H1 (cell line): ENCODE data around the gene COX14. TPM values are rescaled to one million over a fixed set of nuclear protein-coding genes. Genes with fewer than 3 reads are reported as not detected.
"Not testable (repeated sequence)": the region's sequence is repeated elsewhere in the genome, so short reads cannot be mapped to it uniquely, and the experiment has no call there.

Experiments
- CTCF ChIA-PET: fragments of 300-600 bp; sonication (Branson Sonifier 250); formaldehyde crosslinking; loops from one replicate; lab custom pipeline; 2021; ENCODE audit not compliant: partially characterized antibody; lab: Charles Lee
- POLR2A ChIA-PET: fragments of 300-600 bp; sonication (Branson Sonifier 250); formaldehyde crosslinking; loops from one replicate; lab custom pipeline; 2021; ENCODE audit warnings: inconsistent platforms; ENCODE audit not compliant: partially characterized antibody; lab: Charles Lee
- DNase-seq, 2 experiments: peaks; one replicate each; pipeline versions ENCODE4 v3.0.0 to v3.0.0-alpha.2; 2010 to 2022; ENCODE audit warnings: low spot score in 2 of 2, low read depth in 1 of 2, mixed read lengths in 1 of 2
- FAIRE-seq: peaks from 2 replicates; lab custom pipeline; 2011; peaks lifted over from hg19 to GRCh38; lab: Jason Lieb, UNC
- H2AFZ ChIP-seq: 2 replicates; pipeline ENCODE4 v1.8.1; 2012; ENCODE audit warnings: low read length, inconsistent platforms
- H2AK5ac ChIP-seq: 2 replicates; pipeline ENCODE4 v1.6.1; 2013; ENCODE audit warnings: low read depth, low read length
- H2BK120ac ChIP-seq: replicated peaks from 2 replicates; pipeline ENCODE3; 2013; ENCODE audit warnings: low read depth, low read length, inconsistent platforms
- H2BK12ac ChIP-seq: 2 replicates; pipeline ENCODE4 v1.6.1; 2013; ENCODE audit warnings: low read depth, low read length
- H2BK15ac ChIP-seq: 2 replicates; pipeline ENCODE4 v1.6.1; 2013; ENCODE audit warnings: low read length
- H2BK20ac ChIP-seq: 2 replicates; pipeline ENCODE4 v1.6.1; 2013; ENCODE audit warnings: low read length
- H2BK5ac ChIP-seq: 2 replicates; pipeline ENCODE4 v1.6.1; 2013; ENCODE audit warnings: low read depth, low read length
- H3K14ac ChIP-seq: 2 replicates; pipeline ENCODE4 v1.6.1; 2013; ENCODE audit warnings: inconsistent platforms; ENCODE audit not compliant: insufficient read length
- H3K18ac ChIP-seq: 2 replicates; pipeline ENCODE4 v1.6.1; 2013; ENCODE audit warnings: low read length; ENCODE audit errors: extremely low read depth
- H3K23ac ChIP-seq: 2 replicates; pipeline ENCODE4 v1.6.1; 2013; ENCODE audit warnings: inconsistent platforms; ENCODE audit not compliant: insufficient read length
- H3K23me2 ChIP-seq: 2 replicates; pipeline ENCODE4 v1.6.1; 2013; ENCODE audit warnings: low read depth, low read length
- H3K27ac ChIP-seq: 2 replicates; pipeline ENCODE4 v1.6.1; 2011; ENCODE audit warnings: low read depth, low read length, inconsistent platforms
- H3K27me3 ChIP-seq, 4 experiments: replicated peaks in 1 of 4; 1 replicate in 1 of 4; 2 replicates in 3 of 4; pipeline versions ENCODE4 v1.6.1 to v1.8.1; 2011 to 2013; ENCODE audit warnings: low read length in 3 of 4, mild to moderate bottlenecking in 3 of 4, inconsistent platforms in 2 of 4, mixed read lengths in 2 of 4, moderate library complexity in 1 of 4; ENCODE audit not compliant: control insufficient read depth in 3 of 4, insufficient read depth in 3 of 4; ENCODE audit errors: extremely low read depth in 1 of 4
- H3K36me3 ChIP-seq, 4 experiments: 2 replicates each; pipeline versions ENCODE4 v1.6.1 to v1.8.1; 2011 to 2013; ENCODE audit warnings: mild to moderate bottlenecking in 4 of 4, low read length in 3 of 4, moderate library complexity in 2 of 4, control low read depth in 1 of 4, inconsistent platforms in 1 of 4; ENCODE audit not compliant: insufficient read depth in 4 of 4, control insufficient read depth in 2 of 4
- H3K4ac ChIP-seq: replicated peaks from 2 replicates; pipeline ENCODE3; 2013; ENCODE audit warnings: low read length, low read depth, mixed read lengths, inconsistent platforms; ENCODE audit not compliant: insufficient read length
- H3K4me1 ChIP-seq, 4 experiments: replicated peaks in 1 of 4; 1 replicate in 1 of 4; 2 replicates in 3 of 4; pipeline versions ENCODE4 v1.6.1 to v1.8.1; 2011 to 2013; ENCODE audit warnings: low read length in 3 of 4, inconsistent platforms in 2 of 4, mixed read lengths in 1 of 4; ENCODE audit not compliant: insufficient read depth in 4 of 4, control insufficient read depth in 3 of 4
- H3K4me2 ChIP-seq, 2 experiments: 2 replicates each; pipeline versions ENCODE4 v1.6.1 to v1.8.1; 2011 to 2013; ENCODE audit warnings: low read depth in 2 of 2, low read length in 2 of 2, control low read depth in 1 of 2, inconsistent platforms in 1 of 2, mild to moderate bottlenecking in 1 of 2; ENCODE audit not compliant: insufficient read depth in 1 of 2
- H3K4me3 ChIP-seq, 4 experiments: fragments of 200-600, 300-600 bp in 1 of 4; sonication (generic), shearing (Covaris generic), sonication (Bioruptor Twin) in 1 of 4; 2 replicates each; pipeline versions ENCODE4 v1.5.1 to v1.8.1; 2011 to 2016; ENCODE audit warnings: low read length in 4 of 4, low read depth in 3 of 4, control low read depth in 2 of 4, inconsistent platforms in 2 of 4, mild to moderate bottlenecking in 2 of 4, mixed read lengths in 1 of 4, moderate library complexity in 1 of 4; ENCODE audit not compliant: insufficient read depth in 2 of 4; ENCODE audit errors: extremely low read depth in 1 of 4
- H3K56ac ChIP-seq: replicated peaks from 2 replicates; pipeline ENCODE3; 2013; ENCODE audit warnings: low read depth, mild to moderate bottlenecking, mixed read lengths, low read length, inconsistent platforms; ENCODE audit not compliant: insufficient read length
- H3K79me1 ChIP-seq: 2 replicates; pipeline ENCODE4 v1.6.1; 2013; ENCODE audit warnings: low read depth, low read length, control low read depth
- H3K79me2 ChIP-seq, 2 experiments: 2 replicates each; pipeline versions ENCODE4 v1.6.1 to v1.8.1; 2012 to 2013; ENCODE audit warnings: low read length in 2 of 2, mild to moderate bottlenecking in 2 of 2, inconsistent platforms in 1 of 2; ENCODE audit not compliant: insufficient read depth in 2 of 2, control insufficient read depth in 1 of 2
- H3K9ac ChIP-seq, 4 experiments: replicated peaks in 1 of 4; 1 replicate in 1 of 4; 2 replicates in 3 of 4; pipeline versions ENCODE4 v1.6.1 to v1.8.1; 2011 to 2013; ENCODE audit warnings: low read depth in 3 of 4, low read length in 3 of 4, control low read depth in 2 of 4, mild to moderate bottlenecking in 2 of 4, moderate library complexity in 2 of 4, inconsistent platforms in 1 of 4; ENCODE audit errors: extremely low read depth in 1 of 4
- H3K9me3 ChIP-seq, 2 experiments: 2 replicates each; pipeline versions ENCODE4 v1.6.1 to v1.8.1; 2012 to 2013; ENCODE audit warnings: mild to moderate bottlenecking in 2 of 2, moderate library complexity in 2 of 2, control low read depth in 1 of 2, inconsistent platforms in 1 of 2, low read depth in 1 of 2, low read length in 1 of 2, mixed read lengths in 1 of 2; ENCODE audit not compliant: insufficient read depth in 2 of 2
- H4K20me1 ChIP-seq, 2 experiments: replicated peaks in 1 of 2; 2 replicates each; pipeline versions ENCODE3 to v1.8.1; 2011 to 2013; ENCODE audit warnings: inconsistent platforms in 2 of 2, low read length in 2 of 2, mild to moderate bottlenecking in 1 of 2; ENCODE audit not compliant: insufficient read depth in 2 of 2, control insufficient read depth in 1 of 2
- H4K5ac ChIP-seq: 2 replicates; pipeline ENCODE4 v1.6.1; 2013; ENCODE audit warnings: low read length, low read depth, mixed read lengths, inconsistent platforms; ENCODE audit not compliant: insufficient read length
- H4K8ac ChIP-seq: 2 replicates; pipeline ENCODE4 v1.8.0; 2013; ENCODE audit warnings: mild to moderate bottlenecking, moderate library complexity, low read length, inconsistent platforms; ENCODE audit not compliant: insufficient read depth; ENCODE audit errors: extremely low read depth
- H4K91ac ChIP-seq: replicated peaks from 2 replicates; pipeline ENCODE3; 2013; ENCODE audit warnings: low read length, mixed read lengths, inconsistent platforms; ENCODE audit not compliant: insufficient read length
- BACH1 ChIP-seq: IDR thresholded peaks from 2 replicates; pipeline ENCODE4 v1.6.1; 2012; ENCODE audit warnings: low read length, improper control_type of control experiment
- KDM4A ChIP-seq: IDR thresholded peaks from one replicate; pipeline ENCODE4 v1.7.1; 2012; ENCODE audit warnings: low read depth, mild to moderate bottlenecking, moderate library complexity, low read length, inconsistent platforms; ENCODE audit not compliant: severe bottlenecking
- MAFK ChIP-seq: IDR thresholded peaks from 2 replicates; pipeline ENCODE4 v1.6.1; 2012; ENCODE audit warnings: low read depth, mild to moderate bottlenecking, improper control_type of control experiment, low read length
- TBP ChIP-seq: IDR thresholded peaks from 2 replicates; pipeline ENCODE4 v1.6.1; 2011; ENCODE audit warnings: low read depth, low read length, improper control_type of control experiment
- USF2 ChIP-seq: IDR thresholded peaks from 2 replicates; pipeline ENCODE4 v1.6.1; 2011; ENCODE audit warnings: low read length, improper control_type of control experiment
- WGBS, 2 experiments: shearing (Covaris generic) in 1 of 2; methylation state at CpG; one replicate each; pipeline versions ENCODE4 v1.1.6 to v1.1.7; 2013 to 2015; ENCODE audit warnings: low lambda C conversion rate in 2 of 2, mixed read lengths in 2 of 2, inconsistent platforms in 1 of 2, low coverage in 1 of 2, missing lambda C conversion rate in 1 of 2; ENCODE audit not compliant: insufficient replicate concordance in 2 of 2, insufficient coverage in 1 of 2, insufficient read length in 1 of 2; ENCODE audit errors: extremely low coverage in 1 of 2, missing lambda C conversion rate in 1 of 2; 5-methylcytosine and 5-hydroxymethylcytosine counted together
- polyA plus RNA-seq, 7 experiments: library from polyadenylated mRNA; depleted of rRNA in 3 of 7; stranded (reverse) in 5 of 7; unstranded in 2 of 7; fragments of >200 nt in 5 of 7; fragments of 200-250 nt in 2 of 7; gene quantifications; 1 replicate in 5 of 7; 2 replicates in 1 of 7; 4 replicates in 1 of 7; pipeline versions ENCODE4 v1.2.1 to v1.2.3, GENCODE V29; 2011 to 2013; ENCODE audit warnings: missing spikeins in 2 of 7, mixed read lengths in 2 of 7
- total RNA-seq: library from RNA; stranded (reverse); fragmentation: NEBNext Ultra II Directional; extraction: Animal tissue kit (Norgen Biotek cat#: 25700); gene quantifications from 2 replicates; pipeline ENCODE4 v1.2.1, GENCODE V29; 2021

COX14 gene
- total and polyA plus RNA-seq, 2 of the 8 experiments (the other 6 are each of a cell fraction or from before 2014, with no cell fraction given): 40.1 to 102 TPM

- no peak for TF ChIP-seq USF2
- TF ChIP-seq KDM4A: no peak
- TF ChIP-seq TBP: no peak
- TF ChIP-seq BACH1: no peak
- no peak for TF ChIP-seq MAFK
- TF ChIP-seq, all 59 proteins: peak for 0
These were observed 39.1 kb downstream of the COX14 start (continued) for GRCh38 chr12:50151047-50151687.

- not testable (repeated sequence) for H4K5ac ChIP-seq, H3K9ac ChIP-seq, H3K4ac ChIP-seq, H4K8ac ChIP-seq, H2BK120ac ChIP-seq, DNase-seq, H3K23ac ChIP-seq, H2BK20ac ChIP-seq, H2AK5ac ChIP-seq, H2BK5ac ChIP-seq, H3K79me1 ChIP-seq, H4K20me1 ChIP-seq, H2BK12ac ChIP-seq, FAIRE-seq, H3K18ac ChIP-seq, H2BK15ac ChIP-seq, H3K56ac ChIP-seq, H3K36me3 ChIP-seq, H3K4me1 ChIP-seq, H3K9me3 ChIP-seq, H3K27me3 ChIP-seq, H3K23me2 ChIP-seq, H3K4me3 ChIP-seq, H3K4me2 ChIP-seq, H2AFZ ChIP-seq, H3K27ac ChIP-seq, H3K14ac ChIP-seq, H4K91ac ChIP-seq
- ChIA-PET POLR2A (interaction anchor here (0.5 to 3.3 kb wide), 3 partner anchors 11 to 1775 kb away, joined by 3 to 20 read pairs (median 3); partner anchors contain the start of gene CERS5), CTCF (interaction anchor here (1.4 to 2.6 kb wide), 4 partner anchors 15 to 53 kb away, joined by 4 to 6 read pairs (median 5); no protein-coding TSS in a partner anchor)
- 94% methylated on average over 5 of the region's 5 CpGs; no CpG with 5 or more reads in 1 of the 2 experiments for WGBS, 2 experiments
- H3K79me2 ChIP-seq: peaks cover 0 to 63% of the 10 kb centered on the region in 2 experiments; a peak in 3 of 4 replicates
These were observed 42.9 kb downstream of the COX14 start for GRCh38 chr12:50154947-50155346.
